Suppressor macrophage treated with lipopolysaccharide for 1 hour (primary cell): ENCODE measurements around the gene LMBR1.
A peak's percentile ranks its signal among the peaks of the same experiment; 100 is the strongest.
"Not testable (repeated sequence)": the region's sequence is repeated elsewhere in the genome, so short reads cannot be mapped to it uniquely, and the experiment has no call there.

ENCODE experiments used
- DNase-seq, 3 donors: peaks; one replicate each; pipeline ENCODE4 v3.0.0-alpha.2; 2020 to 2022

Gene LMBR1

DNA sequence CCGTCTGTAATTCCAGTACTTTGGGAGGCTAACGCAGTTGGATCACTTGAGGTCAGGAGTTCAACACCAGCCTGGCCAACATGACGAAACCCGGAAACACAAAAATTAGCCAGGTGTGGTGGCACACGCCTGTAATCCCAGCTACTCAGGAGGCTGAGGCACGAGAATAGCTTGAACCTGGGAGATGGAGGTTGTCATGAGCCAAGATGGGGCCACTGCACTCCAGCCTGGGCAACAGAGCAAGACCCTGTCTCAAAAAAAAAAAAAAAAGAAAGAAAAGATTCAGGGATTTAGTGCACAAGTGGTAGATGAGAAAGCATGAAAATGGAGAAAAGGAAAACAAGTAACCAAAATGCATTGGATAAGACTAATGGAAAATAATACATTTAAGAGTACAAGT, 49.4 kb downstream of the LMBR1 start:
- DNase-seq = not testable (repeated sequence)

- DNase-seq = no peak
Observed at GRCh38 chr7:156843157-156843556, 49.8 kb downstream of the LMBR1 start.

DNA sequence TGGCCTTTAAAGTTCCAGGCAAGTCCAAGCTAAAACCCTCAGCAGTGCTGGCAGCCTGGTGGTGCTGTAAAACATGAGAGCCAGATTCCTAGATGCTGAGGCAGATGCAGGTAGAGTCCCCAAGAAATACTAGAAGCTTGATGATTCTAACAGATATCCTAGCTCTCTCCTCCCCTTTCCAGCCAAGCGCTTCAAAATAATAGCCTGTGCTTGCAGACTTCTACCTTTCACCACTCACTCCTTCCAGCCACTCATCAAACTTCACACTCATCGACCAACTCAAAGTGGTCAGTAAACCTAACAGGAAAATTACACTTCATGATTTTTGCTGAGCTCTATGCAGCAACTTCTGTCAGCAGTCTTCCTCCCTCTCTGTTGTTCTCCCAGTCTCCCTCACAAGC, 50.2 kb downstream of the LMBR1 start:
- no peak for DNase-seq

DNA sequence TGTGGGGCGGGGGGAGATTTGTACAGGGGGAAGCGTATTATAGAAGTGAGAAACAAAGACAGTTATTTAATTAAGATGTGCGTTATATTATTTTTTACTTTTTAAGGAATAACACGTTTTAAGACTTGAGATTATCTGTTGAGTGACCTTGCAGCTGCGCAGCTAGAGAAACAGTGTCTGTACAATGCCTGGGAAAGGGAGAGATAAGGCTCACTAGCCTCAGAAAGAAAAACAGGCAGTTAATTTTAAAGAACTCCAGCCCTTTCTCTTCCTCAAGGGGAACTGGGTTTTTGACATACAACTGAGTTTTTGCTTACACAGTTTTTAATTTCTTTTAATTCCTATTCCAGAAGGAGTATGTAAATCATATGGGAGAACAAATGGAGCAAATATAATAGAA, 50.7 kb downstream of the LMBR1 start:
- no peak for DNase-seq

GRCh38 chr7:156841497-156841896, 51.5 kb downstream of the LMBR1 start:
- no peak for DNase-seq

DNA sequence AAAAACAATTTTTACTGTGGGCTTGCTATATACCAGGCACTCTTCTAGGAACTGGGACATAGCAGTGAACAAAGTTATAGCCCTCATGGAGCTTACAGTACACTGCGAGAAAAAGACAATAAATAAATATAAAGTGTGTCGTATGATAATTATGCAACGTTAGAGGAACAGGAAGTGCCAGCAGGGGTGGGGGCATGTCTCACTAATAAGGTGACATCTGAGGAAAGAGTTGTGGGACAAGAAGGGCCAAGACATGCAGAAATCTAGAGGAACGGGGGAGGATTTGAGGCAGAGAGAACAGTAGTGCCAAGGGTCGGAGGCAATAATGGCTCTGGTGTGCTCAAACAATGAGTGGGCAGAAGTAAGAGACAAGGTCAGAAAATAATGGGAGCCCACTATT, 52.8 kb downstream of the LMBR1 start:
- DNase-seq = peak in 2 of 3 donors; percentile 6 to 14

- no peak for DNase-seq
Observed at GRCh38 chr7:156836443-156836842, 56.5 kb downstream of the LMBR1 start.

DNA sequence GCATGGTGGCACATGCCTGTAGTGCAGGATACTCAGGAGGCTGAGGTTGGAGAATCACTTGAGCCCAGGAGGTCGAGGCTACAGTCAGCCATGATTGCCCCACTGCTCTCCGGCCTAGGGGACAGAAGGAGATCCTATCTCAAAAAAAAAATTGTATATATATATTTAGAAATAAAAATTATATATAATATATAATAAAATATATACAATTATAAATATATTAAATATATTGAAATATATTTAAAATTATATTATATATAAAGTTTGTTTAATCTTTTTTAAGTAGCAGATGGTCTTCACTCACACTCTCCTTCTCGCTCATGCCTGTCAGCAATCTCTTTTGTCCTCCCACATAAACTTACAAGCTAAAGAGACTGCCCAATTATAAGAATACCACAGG, 58.5 kb downstream of the LMBR1 start:
- DNase-seq = no peak

DNA sequence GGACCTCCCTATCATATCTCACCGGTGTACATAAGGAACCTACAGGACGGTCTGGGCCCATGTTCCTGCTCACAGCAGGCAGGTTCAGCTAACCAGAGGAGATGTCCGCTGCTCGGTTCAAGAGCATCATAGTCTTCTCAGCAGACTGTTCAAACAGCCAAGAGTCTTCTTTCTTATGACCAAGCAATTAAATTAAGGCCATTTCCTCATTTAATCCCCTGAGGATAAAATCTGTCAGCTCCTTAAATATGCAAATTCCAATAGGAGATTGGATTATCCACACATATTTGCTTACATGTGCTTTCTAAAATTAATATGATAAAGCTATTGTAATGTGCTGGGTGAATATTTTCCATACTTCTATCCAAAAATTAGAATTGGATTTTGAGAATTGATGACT, 59.7 kb downstream of the LMBR1 start:
- no peak for DNase-seq

- DNase-seq = peak in 2 of 3 donors; percentile 35 to 43
Observed at GRCh38 chr7:156832195-156832877, 60.6 kb downstream of the LMBR1 start.

DNA sequence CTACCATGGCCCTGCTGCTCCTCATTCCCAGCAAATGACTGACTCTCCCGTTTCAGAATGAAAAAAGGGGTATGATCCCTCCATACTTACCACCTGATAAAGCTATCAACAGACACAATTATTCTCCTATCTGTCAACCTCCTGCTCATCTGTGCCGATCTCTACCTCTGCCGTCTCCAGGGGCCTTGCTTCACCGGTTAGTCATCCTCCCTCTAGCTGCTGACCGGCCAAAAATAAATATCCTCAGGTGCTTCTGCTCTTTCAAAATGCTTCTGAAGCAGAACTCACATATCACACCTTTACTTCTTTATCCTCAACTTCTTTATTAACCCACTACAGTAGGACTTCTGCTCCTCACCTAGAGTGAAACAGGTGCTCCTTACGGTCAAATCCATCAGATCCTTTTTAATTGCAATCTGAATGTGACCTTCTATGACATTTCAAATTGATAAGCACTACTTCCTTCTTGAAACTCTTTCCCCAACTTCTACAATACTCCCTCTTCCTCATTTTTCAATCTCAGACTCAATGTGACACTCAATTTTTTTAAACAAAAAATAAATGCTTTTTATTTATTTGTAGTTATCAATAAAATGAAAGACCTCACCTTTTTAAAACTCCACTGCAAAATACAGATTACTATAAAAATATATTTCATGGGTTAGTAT, 63.2 kb downstream of the LMBR1 start:
- peak in 1 of 3 donors; percentile 9 for DNase-seq

DNA sequence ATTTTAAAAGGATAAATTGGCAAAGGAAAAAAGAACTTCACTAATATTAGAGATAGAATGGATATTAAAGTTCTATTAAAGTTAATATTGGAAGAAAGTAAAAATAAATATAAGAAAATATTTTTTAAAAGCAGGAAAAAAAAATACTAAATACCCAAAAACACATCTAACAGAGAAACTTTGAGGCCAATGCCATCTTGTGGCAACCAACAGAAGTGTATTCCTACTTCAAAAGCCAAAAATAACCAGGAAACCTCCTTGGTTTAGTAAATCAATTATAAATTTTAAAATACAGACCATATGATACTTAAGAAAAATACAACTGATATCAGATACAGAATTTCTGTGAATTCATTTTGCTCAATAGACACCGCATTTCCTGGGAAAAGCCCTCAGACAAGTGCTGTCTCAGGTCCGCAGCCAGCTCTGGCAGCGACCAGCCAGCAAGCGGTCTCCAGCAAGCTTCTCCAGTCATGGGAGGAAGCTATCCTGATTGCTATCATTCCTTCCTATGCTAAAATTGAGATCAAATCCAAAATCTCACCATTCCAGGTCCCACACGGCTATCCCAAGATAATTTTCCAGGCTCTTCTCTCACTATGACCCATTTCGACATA, 65.3 kb downstream of the LMBR1 start:
- peak in 2 of 3 donors; percentile 15 to 20 for DNase-seq

DNA sequence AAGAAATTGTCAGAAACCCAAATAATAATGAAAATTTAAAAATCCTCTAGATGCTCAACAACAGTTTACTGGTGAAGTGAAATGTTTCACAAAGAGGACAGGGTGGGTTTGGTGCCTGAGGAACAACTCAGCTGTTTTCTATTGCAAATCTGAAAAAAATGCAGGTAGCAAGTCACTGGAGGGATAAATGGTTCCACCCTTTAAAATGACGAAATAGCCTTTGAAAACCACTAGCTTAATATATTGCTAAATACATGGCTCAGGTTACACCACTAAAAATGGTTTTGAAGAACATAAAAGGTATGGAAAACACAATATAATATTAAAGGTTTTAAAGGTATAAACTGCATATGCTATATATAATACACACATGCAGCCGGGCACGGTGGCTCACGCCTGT, 69.5 kb downstream of the LMBR1 start:
- DNase-seq = no peak

GRCh38 chr7:156820445-156821063, 72.4 kb downstream of the LMBR1 start:
- no peak for DNase-seq

GRCh38 chr7:156819733-156820295, 73.2 kb downstream of the LMBR1 start:
- DNase-seq = no peak

DNA sequence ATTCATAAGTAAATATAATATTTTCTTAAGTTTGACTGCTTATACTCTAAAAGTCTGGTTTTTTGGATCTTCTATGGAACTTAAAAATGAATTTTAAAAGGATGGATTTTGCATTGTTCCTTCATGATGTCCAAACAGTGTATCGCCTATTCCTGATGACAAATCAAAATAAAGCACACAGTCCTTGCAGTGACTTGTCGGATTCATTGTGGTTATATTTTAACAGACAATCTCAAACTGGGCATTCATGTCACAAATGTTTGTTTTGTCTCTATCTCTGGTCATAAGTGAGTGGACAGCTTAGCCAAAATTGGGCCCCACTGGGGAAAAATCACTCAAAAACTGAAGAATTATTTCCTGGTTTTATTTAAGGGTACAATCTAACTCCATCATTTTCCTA, 74.8 kb downstream of the LMBR1 start:
- DNase-seq = no peak

DNA sequence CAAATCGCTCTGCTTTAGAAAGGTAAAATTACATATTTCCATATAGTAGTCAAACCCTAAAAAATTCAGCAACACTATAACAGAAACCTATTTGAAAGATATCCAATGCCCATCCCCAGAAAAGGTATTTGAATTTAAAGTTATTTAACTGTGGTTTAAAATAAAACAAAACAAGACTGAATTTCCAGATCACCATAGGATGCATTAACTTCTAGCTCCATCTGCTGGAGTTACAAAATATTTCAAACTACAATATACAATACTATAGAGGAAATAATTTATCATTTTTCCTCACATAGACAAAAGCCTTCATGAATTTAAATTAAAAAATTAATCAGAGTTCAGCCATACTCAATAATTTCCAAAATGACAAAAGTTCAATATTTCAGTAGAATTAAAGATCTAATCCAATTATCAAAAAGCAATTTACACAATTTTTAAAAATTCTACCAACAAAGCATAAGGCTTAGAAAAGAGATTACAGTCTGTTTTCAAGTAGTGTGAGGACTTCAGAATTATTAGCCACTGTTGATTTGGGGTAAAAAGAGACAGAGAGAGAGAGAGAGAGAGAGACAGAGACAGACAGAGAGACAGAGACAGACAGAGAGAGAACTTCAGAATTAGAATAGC, 75.9 kb downstream of the LMBR1 start:
- DNase-seq = peak; percentile 11 to 57 (median 46)

GRCh38 chr7:156811706-156812105, 81.3 kb downstream of the LMBR1 start:
- DNase-seq = no peak

- DNase-seq = not testable (repeated sequence)
Observed at GRCh38 chr7:156803656-156804055, 89.3 kb downstream of the LMBR1 start.

DNA sequence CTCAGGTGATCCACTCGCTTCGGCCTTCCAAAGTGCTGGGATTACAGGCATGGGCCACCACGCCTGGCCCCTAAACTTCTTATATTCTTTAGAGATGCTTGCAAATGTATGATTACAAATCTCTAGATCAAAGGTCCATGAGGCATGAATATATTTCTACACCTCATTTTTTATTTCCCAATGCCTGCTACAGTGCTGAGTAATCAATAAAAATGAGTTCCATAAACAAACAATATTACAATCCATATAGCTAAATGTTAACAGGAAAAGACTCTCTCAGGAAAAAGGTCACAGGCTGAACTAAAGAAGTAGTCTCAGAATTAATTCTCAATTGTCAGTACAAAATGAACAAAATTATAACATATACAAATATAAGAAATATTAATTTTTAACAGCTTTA, 90.8 kb downstream of the LMBR1 start:
- no peak for DNase-seq

DNA sequence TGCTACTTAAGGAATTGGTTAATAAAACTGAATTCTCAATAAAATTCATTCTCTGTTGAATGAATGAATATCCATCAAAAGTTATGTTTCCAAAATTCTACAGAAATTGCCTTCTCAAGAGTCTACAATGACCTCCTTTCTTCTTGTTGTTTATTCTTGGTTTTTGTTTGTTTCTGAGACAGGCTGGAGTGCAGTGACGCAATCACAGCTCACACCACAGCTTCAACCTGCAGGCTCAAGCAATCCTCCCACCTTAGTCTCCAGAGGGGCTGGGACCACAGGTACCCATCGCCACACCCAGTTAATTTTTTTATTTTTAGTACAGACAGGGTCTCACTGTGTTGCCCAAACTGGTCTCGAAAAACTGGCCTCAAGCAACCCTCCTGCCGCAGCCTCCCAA, 97.6 kb downstream of the LMBR1 start:
- no peak for DNase-seq

DNA sequence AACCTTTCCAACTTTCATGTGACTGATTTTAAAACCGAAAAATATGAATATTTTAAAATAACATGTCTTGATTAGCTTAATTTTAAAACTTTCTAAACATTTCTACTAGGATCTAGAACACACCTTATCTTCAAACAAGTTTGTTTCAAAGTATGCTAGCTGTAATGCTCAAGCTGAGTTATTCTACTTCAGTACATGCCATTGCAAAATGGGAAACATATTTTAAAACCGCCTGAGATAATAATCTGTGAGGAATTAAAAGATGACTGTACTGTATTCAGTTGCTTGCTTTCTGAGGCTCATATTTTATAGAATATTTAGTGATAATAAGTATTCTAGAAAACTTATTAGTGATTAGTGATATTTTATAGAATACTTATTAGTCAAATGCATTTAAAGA, 99.6 kb downstream of the LMBR1 start:
- no peak for DNase-seq

- no peak for DNase-seq
Observed at GRCh38 chr7:156792611-156793010, 100.4 kb downstream of the LMBR1 start.
